Esophagus squamous epithelium (tissue), 4 donors: ENCODE data around the gene IL33.

Experiments used
- CTCF ChIP-seq, 6 experiments: fragments of 450-650 bp in 4 of 6; fragments of 200-600 bp in 2 of 6; sonication (generic) in 2 of 6; IDR thresholded peaks; one replicate each; pipeline ENCODE4 v1.5.1; 2016 to 2019; ENCODE audit warnings: antibody characterized with exemption in 6 of 6, mild to moderate bottlenecking in 4 of 6, moderate library complexity in 4 of 6
- POLR2A ChIP-seq, 4 donors: fragments of 450-650 bp; IDR thresholded peaks; one replicate each; pipeline ENCODE4 v1.6.1; 2017; ENCODE audit warnings: antibody characterized with exemption in 4 of 4, mild to moderate bottlenecking in 4 of 4, moderate library complexity in 3 of 4

GRCh38 chr9:6239694-6240093 lies 24.1 kb downstream of the IL33 start:
- TF ChIP-seq POLR2A (IDR thresholded peaks at IDR 0.05): no peak
- no peak for TF ChIP-seq CTCF (IDR thresholded peaks at IDR 0.05)
